GM12878 (cell line): ENCODE data around the gene UTP3. TPM values are rescaled to one million over a fixed set of nuclear protein-coding genes. Genes with fewer than 3 reads are reported as not detected.
"Not testable (repeated sequence)": the region's sequence is repeated elsewhere in the genome, so short reads cannot be mapped to it uniquely, and the experiment has no call there.

ENCODE experiments used
- ATAC-seq: fragments of 200-7000 bp; cut with Tn5 transposase; 3 replicates; pipeline ENCODE4 v1.9.1; 2020; ENCODE audit warnings: mild to moderate bottlenecking, moderate library complexity
- BruUV-seq: library from RNA; stranded (reverse); fragments of 400-500 nt; replicated peaks from 2 replicates; lab custom pipeline; 2021; lab: Mats Ljungman, UMichigan
- CTCF ChIA-PET: fragments of 300-600 bp; sonication (Branson Sonifier 250); formaldehyde crosslinking; extraction: SDS; loops from one replicate; lab custom pipeline; 2021; ENCODE audit warnings: inconsistent platforms; lab: Yijun Ruan, JAX
- POLR2A ChIA-PET: fragments of 350-600 bp; formaldehyde crosslinking; extraction: SDS; loops from one replicate; lab custom pipeline; 2021; ENCODE audit warnings: inconsistent platforms; lab: Charles Lee
- RAD21 ChIA-PET: fragments of 300-600 bp; sonication (Branson Sonifier 250); formaldehyde crosslinking; loops from one replicate; lab custom pipeline; 2023; ENCODE audit warnings: antibody characterized with exemption; ENCODE audit not compliant: unreplicated experiment; lab: Charles Lee
- SMC1A ChIA-PET: fragments of 300-600 bp; sonication (Branson Sonifier 250); formaldehyde crosslinking; loops from one replicate; lab custom pipeline; 2023; ENCODE audit not compliant: unreplicated experiment, uncharacterized antibody; lab: Charles Lee
- DNase-seq: peaks from one replicate; pipeline ENCODE4 v3.0.0-alpha.2; 2011; ENCODE audit warnings: low read depth, low spot score
- FAIRE-seq: peaks from 3 replicates; lab custom pipeline; 2011; peaks lifted over from hg19 to GRCh38; lab: Jason Lieb, UNC
- H2AFZ ChIP-seq: 2 replicates; pipeline ENCODE4 v1.6.0; 2011; ENCODE audit warnings: low read depth, low read length, control low read depth; ENCODE audit not compliant: control insufficient read depth
- H3K27ac ChIP-seq: 2 replicates; pipeline ENCODE4 v1.5.1; 2011; ENCODE audit warnings: control low read depth; ENCODE audit not compliant: control insufficient read depth, insufficient read depth
- H3K27me3 ChIP-seq, 2 experiments: replicated peaks in 1 of 2; 2 replicates each; pipeline versions ENCODE4 v1.6.0 to v1.6.1; 2011; ENCODE audit warnings: low read length in 1 of 2; ENCODE audit not compliant: control insufficient read depth in 2 of 2, insufficient read depth in 2 of 2
- H3K36me3 ChIP-seq, 2 experiments: 2 replicates each; pipeline ENCODE4 v1.5.1; 2011; ENCODE audit warnings: low read length in 1 of 2; ENCODE audit not compliant: control insufficient read depth in 2 of 2, insufficient read depth in 2 of 2
- H3K4me1 ChIP-seq: 2 replicates; pipeline ENCODE4 v1.6.1; 2011; ENCODE audit warnings: mild to moderate bottlenecking, low read length, moderate library complexity, mixed read lengths; ENCODE audit not compliant: control insufficient read depth, insufficient read depth
- H3K4me2 ChIP-seq: 2 replicates; pipeline ENCODE4 v1.6.0; 2011; ENCODE audit warnings: control low read depth; ENCODE audit not compliant: control insufficient read depth, insufficient read depth
- H3K4me3 ChIP-seq: fragments of 200-600 bp; sonication (generic); 2 replicates; pipeline ENCODE4 v1.5.1; 2016
- H3K79me2 ChIP-seq: 2 replicates; pipeline ENCODE4 v1.6.0; 2011; ENCODE audit warnings: low read length; ENCODE audit not compliant: control insufficient read depth, insufficient read depth
- H3K9ac ChIP-seq: 2 replicates; pipeline ENCODE4 v1.8.0; 2011; ENCODE audit warnings: low read length, control low read depth, mixed read lengths; ENCODE audit not compliant: control insufficient read depth, insufficient read depth
- H3K9me3 ChIP-seq: replicated peaks from 3 replicates; pipeline ENCODE4 v1.5.1; 2011; ENCODE audit warnings: mild to moderate bottlenecking, low read length; ENCODE audit not compliant: control insufficient read depth, insufficient read depth
- H4K20me1 ChIP-seq: 2 replicates; pipeline ENCODE4 v1.6.0; 2011; ENCODE audit not compliant: control insufficient read depth, insufficient read depth
- TBL1XR1 ChIP-seq: IDR thresholded peaks from 2 replicates; pipeline ENCODE4 v1.6.1; 2012; ENCODE audit warnings: low read depth, low read length, improper control_type of control experiment
- WGBS: methylation state at CpG from one replicate; pipeline ENCODE4 v1.1.6; 2016; ENCODE audit warnings: low lambda C conversion rate; ENCODE audit not compliant: insufficient replicate concordance, insufficient coverage; ENCODE audit errors: missing lambda C conversion rate; 5-methylcytosine and 5-hydroxymethylcytosine counted together
- in situ Hi-C: fragments of 300-500 bp; cut with MboI; formaldehyde crosslinking; loops from 9 replicates; pipeline ENCODE4 v1.14.3; 2018; ENCODE audit warnings: mixed read lengths
- intact Hi-C: fragments of 100-400 bp; cut with micrococcal nuclease; formaldehyde crosslinking; loops from one replicate; pipeline ENCODE4 v1.14.2; 2022; ENCODE audit not compliant: unreplicated experiment
- polyA plus RNA-seq, 11 experiments: library from polyadenylated mRNA; depleted of rRNA in 4 of 11; unstranded in 6 of 11; stranded (reverse) in 5 of 11; fragments of >200 nt; fragmentation: Nextera tagmentation in 4 of 11; fragmentation: Illumina TruSeq in 1 of 11; extraction: Ambion mirVana in 4 of 11; extraction: Trizol in 1 of 11; gene quantifications; 1 replicate in 1 of 11; 2 replicates in 10 of 11; pipeline versions ENCODE4 v1.2.1 to v1.2.3, GENCODE V29; 2011 to 2016; ENCODE audit warnings: inconsistent platforms in 2 of 11, missing spikeins in 2 of 11, low read depth in 1 of 11
- total RNA-seq, 4 experiments: library from RNA; depleted of rRNA in 3 of 4; stranded (reverse); fragments of >200 nt in 3 of 4; fragmentation: Illumina TruSeq in 1 of 4; extraction: Trizol in 1 of 4; gene quantifications; 2 replicates each; pipeline versions ENCODE4 v1.2.1 to v1.2.3, GENCODE V29; 2013 to 2021
- TF ChIP-seq, protein P1 (sequence below): IDR thresholded peaks from 2 replicates; pipeline ENCODE4 v1.6.1; 2012; ENCODE audit warnings: mild to moderate bottlenecking, low read depth, low read length
- TF ChIP-seq, protein P2 (sequence below): fragments of 450-650 bp; IDR thresholded peaks from 2 replicates; pipeline ENCODE4 v1.6.1; 2014; ENCODE audit warnings: mild to moderate bottlenecking

UTP3 gene
- total and polyA plus RNA-seq, 10 of the 15 experiments (the other 5 are each of a cell fraction or from before 2014, with no cell fraction given) = 15.8 to 60.7 (median 22.5) TPM

DNA sequence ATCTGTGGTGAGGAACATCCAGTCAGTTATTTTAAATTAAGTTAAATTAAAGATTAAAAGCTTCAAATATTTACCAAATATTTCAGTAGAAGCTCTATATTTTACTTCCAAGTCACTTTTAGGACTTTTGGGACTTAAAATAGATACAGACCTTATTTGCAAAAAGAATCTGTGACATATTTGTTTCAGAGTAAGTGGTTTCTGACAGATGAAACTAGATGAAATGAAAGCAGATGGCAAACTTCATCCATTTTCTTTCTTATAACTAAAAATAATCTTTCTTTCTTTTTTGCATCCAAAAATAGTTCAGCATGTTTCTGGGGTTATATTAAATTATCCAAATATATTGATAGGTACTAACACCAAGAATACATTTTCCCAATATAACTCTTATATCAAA, 6.6 kb upstream of the UTP3 start (continued):
- TF ChIP-seq, protein P1, sequence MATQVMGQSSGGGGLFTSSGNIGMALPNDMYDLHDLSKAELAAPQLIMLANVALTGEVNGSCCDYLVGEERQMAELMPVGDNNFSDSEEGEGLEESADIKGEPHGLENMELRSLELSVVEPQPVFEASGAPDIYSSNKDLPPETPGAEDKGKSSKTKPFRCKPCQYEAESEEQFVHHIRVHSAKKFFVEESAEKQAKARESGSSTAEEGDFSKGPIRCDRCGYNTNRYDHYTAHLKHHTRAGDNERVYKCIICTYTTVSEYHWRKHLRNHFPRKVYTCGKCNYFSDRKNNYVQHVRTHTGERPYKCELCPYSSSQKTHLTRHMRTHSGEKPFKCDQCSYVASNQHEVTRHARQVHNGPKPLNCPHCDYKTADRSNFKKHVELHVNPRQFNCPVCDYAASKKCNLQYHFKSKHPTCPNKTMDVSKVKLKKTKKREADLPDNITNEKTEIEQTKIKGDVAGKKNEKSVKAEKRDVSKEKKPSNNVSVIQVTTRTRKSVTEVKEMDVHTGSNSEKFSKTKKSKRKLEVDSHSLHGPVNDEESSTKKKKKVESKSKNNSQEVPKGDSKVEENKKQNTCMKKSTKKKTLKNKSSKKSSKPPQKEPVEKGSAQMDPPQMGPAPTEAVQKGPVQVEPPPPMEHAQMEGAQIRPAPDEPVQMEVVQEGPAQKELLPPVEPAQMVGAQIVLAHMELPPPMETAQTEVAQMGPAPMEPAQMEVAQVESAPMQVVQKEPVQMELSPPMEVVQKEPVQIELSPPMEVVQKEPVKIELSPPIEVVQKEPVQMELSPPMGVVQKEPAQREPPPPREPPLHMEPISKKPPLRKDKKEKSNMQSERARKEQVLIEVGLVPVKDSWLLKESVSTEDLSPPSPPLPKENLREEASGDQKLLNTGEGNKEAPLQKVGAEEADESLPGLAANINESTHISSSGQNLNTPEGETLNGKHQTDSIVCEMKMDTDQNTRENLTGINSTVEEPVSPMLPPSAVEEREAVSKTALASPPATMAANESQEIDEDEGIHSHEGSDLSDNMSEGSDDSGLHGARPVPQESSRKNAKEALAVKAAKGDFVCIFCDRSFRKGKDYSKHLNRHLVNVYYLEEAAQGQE = no peak
- TF ChIP-seq, protein P2, sequence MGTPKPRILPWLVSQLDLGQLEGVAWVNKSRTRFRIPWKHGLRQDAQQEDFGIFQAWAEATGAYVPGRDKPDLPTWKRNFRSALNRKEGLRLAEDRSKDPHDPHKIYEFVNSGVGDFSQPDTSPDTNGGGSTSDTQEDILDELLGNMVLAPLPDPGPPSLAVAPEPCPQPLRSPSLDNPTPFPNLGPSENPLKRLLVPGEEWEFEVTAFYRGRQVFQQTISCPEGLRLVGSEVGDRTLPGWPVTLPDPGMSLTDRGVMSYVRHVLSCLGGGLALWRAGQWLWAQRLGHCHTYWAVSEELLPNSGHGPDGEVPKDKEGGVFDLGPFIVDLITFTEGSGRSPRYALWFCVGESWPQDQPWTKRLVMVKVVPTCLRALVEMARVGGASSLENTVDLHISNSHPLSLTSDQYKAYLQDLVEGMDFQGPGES = no peak
- TF ChIP-seq TBL1XR1 = peak; percentile 76

DNA sequence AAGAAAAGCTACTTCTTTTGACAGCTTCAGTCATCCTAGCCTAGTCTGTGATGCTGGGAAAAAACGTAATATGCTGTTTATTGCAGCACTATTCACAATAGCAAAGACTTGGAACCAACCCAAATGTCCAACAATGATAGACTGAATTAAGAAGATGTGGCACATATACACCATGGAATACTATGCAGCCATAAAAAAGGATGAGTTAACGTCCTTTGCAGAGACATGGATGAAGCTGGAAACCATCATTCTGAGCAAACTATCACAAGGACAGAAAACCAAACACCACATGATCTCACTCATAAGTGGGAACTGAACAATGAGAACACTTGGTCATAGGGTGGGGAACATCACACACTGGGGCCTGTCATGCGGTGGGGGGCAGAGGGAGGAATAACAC, 6.2 kb upstream of the UTP3 start:
- not testable (repeated sequence) for H2AFZ ChIP-seq, DNase-seq, H4K20me1 ChIP-seq, H3K9ac ChIP-seq, H3K4me3 ChIP-seq, ATAC-seq, BruUV-seq, H3K36me3 ChIP-seq, H3K79me2 ChIP-seq, FAIRE-seq, H3K9me3 ChIP-seq, H3K27me3 ChIP-seq
- in situ Hi-C loops (loop anchor here (25.0 kb wide), 1 partner anchor 1620 kb away; no protein-coding TSS in a partner anchor), intact Hi-C loops (loop anchor here (10.0 kb wide), 1 partner anchor 313 kb away; the partner anchor contains the start of gene DCK)
- Histone ChIP-seq H3K4me1 (peaks cover 39% of the 10 kb centered on the region), H3K4me2 (peak overlapping the region; percentile 7; the same call in 1 of the 2 replicates), H3K27ac (peak overlapping the region; percentile 53; the same call in 1 of the 2 replicates)
- ChIA-PET RAD21 (interaction anchor here (1.4 to 3.5 kb wide), 2 partner anchors 15 to 26 kb away, joined by 5 to 24 read pairs; partner anchors contain the start of gene JCHAIN), SMC1A (interaction anchor here (1.4 to 12.8 kb wide), 5 partner anchors 8 to 25 kb away, joined by 3 to 170 read pairs (median 8); partner anchors contain the start of gene JCHAIN), POLR2A (interaction anchor here (0.6 to 1.4 kb wide), 4 partner anchors 12 to 48 kb away, joined by 3 read pairs; no protein-coding TSS in a partner anchor), CTCF (interaction anchor here (0.6 to 2.8 kb wide), 7 partner anchors 11 to 55 kb away, joined by 3 to 25 read pairs (median 5); partner anchors contain the start of gene JCHAIN)
- WGBS = 79% methylated on average over 3 of the region's 3 CpGs
